Peyer's patch (tissue), 4 donors: Measurements from ENCODE around the gene ATP6V1G2. TPM values are rescaled to one million over a fixed set of nuclear protein-coding genes. Genes with fewer than 3 reads are reported as not detected.

ENCODE experiments used
- DNase-seq, 3 donors: peaks; one replicate each; pipeline ENCODE4 v3.0.0-alpha.2; 2017 to 2019
- H3K27ac ChIP-seq, 4 donors: fragments of 200-600 bp; sonication (generic); one replicate each; pipeline ENCODE4 v1.5.1; 2016 to 2019
- H3K27me3 ChIP-seq, 2 donors: fragments of 200-600 bp; sonication (generic); one replicate each; pipeline ENCODE4 v1.5.1; 2019
- H3K36me3 ChIP-seq, 3 donors: fragments of 200-600 bp; sonication (generic); one replicate each; pipeline ENCODE4 v1.5.1; 2016 to 2019
- H3K4me1 ChIP-seq, 4 donors: fragments of 200-600 bp; sonication (generic); one replicate each; pipeline ENCODE4 v1.5.1; 2016 to 2019
- H3K4me3 ChIP-seq, 4 donors: fragments of 200-600 bp; sonication (generic); 1 replicate in 3 of 4; 2 replicates in 1 of 4; pipeline ENCODE4 v1.5.1; 2016 to 2019; ENCODE audit warnings: mild to moderate bottlenecking in 1 of 4
- H3K9me3 ChIP-seq, 4 donors: fragments of 200-600 bp; sonication (generic); one replicate each; pipeline ENCODE4 v1.5.1; 2016 to 2019; ENCODE audit warnings: mild to moderate bottlenecking in 1 of 4
- POLR2A ChIP-seq, 2 donors: fragments of 450-650 bp; IDR thresholded peaks; one replicate each; pipeline ENCODE4 v1.5.1; 2017; ENCODE audit warnings: antibody characterized with exemption in 2 of 2, mild to moderate bottlenecking in 2 of 2, moderate library complexity in 2 of 2
- total RNA-seq, 4 donors: library from RNA; depleted of rRNA; stranded (reverse); fragments of >200 nt; gene quantifications; one replicate each; pipeline ENCODE4 v1.1.0, GENCODE V29; 2016
- TF ChIP-seq, protein P1 (sequence below), 6 experiments: fragments of 450-650 bp in 4 of 6; fragments of 200-600 bp in 2 of 6; sonication (generic) in 1 of 6; IDR thresholded peaks; one replicate each; pipeline ENCODE4 v1.5.1; 2017 to 2019; ENCODE audit warnings: antibody characterized with exemption in 6 of 6, mild to moderate bottlenecking in 3 of 6, moderate library complexity in 1 of 6

ATP6V1G2 gene
- total RNA-seq, 4 donors from 2014 or later: not detected

DNA sequence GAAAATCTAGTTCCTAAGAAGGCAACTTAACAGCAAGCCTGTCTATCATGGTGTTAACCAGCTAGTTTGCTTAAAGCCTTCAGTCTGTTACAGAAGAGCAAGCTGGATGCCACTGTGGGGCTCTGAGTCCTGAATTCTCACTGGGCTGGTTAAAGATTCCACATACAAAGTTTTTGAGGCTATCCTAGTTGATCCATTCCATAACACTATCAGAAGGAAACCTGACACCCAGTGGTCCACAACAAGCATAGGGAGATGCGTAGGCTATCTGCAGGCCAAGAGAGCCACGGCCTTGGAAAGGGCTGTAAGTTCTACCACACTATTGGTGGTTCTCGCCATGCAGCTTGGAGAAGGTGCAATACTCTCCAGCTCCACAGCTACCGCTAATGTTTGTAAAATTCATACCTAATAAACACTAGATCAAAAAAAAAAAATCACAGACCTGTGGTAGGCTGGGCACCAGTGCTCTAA is 18.1 kb downstream of the ATP6V1G2 start:
- TF ChIP-seq, protein P1, sequence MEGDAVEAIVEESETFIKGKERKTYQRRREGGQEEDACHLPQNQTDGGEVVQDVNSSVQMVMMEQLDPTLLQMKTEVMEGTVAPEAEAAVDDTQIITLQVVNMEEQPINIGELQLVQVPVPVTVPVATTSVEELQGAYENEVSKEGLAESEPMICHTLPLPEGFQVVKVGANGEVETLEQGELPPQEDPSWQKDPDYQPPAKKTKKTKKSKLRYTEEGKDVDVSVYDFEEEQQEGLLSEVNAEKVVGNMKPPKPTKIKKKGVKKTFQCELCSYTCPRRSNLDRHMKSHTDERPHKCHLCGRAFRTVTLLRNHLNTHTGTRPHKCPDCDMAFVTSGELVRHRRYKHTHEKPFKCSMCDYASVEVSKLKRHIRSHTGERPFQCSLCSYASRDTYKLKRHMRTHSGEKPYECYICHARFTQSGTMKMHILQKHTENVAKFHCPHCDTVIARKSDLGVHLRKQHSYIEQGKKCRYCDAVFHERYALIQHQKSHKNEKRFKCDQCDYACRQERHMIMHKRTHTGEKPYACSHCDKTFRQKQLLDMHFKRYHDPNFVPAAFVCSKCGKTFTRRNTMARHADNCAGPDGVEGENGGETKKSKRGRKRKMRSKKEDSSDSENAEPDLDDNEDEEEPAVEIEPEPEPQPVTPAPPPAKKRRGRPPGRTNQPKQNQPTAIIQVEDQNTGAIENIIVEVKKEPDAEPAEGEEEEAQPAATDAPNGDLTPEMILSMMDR (IDR thresholded peaks at IDR 0.05): no peak
- TF ChIP-seq POLR2A (IDR thresholded peaks at IDR 0.05): no peak
- H3K27me3 ChIP-seq: no peaks in the 10 kb centered on the region
- H3K9me3 ChIP-seq: no peaks in the 10 kb centered on the region
- no peaks in the 10 kb centered on the region for H3K4me1 ChIP-seq
- H3K4me3 ChIP-seq: no peak overlapping the region
- peaks cover 0 to 41% (median 0%) of the 10 kb centered on the region in 3 donors for H3K36me3 ChIP-seq
- H3K27ac ChIP-seq: no peak overlapping the region
- no peak for DNase-seq

DNA sequence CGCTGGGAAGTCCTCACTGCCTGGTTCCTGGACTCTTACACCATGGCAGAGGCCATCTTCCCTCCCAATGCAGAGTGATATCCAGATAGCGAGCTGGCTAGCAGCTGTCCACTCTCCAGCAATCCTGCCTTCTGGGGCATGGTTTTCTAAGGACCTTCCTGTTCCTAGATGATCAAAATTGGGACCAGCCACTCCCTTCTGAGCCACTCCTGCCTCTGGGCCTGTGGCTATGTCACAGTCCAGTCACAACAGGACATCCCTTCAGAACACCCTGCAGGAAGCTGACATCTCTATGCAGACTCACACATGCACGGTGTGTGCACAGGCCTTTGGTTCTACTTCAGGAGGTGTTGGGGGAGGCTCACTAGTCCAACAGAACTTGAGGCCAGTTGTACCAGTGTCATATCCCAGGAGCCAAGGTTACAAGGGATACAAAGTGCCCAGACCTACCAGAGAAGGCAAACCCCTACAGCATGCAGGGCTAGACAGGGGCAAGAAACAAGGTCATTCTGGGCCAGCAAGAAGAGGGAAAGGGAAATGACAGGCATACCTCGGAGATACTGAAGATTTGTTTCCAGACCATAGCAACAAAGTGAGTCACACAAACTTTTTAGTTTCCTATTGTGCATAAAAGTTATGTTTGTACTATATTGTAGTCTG is 20.3 kb downstream of the ATP6V1G2 start:
- Histone ChIP-seq H3K36me3 (peaks cover 0 to 19% (median 0%) of the 10 kb centered on the region in 3 donors), H3K27me3 (no peaks in the 10 kb centered on the region), H3K9me3 (no peaks in the 10 kb centered on the region), H3K4me1 (no peaks in the 10 kb centered on the region), H3K4me3 (no peak overlapping the region), H3K27ac (no peak overlapping the region)
- no peak for DNase-seq
- TF ChIP-seq, protein P1 (IDR thresholded peaks at IDR 0.05): no peak
- TF ChIP-seq POLR2A (IDR thresholded peaks at IDR 0.05): no peak

DNA sequence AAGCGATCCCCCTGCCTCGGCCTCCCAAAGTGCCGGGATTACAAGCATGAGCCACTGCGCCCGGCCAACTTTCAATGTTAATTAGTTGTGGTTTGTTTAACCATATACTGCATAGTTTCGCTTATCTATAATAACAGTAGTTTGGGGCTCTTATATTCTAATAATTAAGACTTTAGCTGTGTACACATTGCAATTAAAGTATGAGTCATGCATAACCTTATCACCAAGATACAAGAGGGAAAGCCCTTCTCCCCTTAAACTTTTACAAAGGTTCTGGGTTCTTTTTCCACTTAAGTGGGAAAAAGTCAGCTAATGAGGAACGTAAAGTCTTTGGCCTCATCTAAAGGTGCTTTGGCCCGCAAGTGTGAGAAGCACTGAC is 20.9 kb downstream of the ATP6V1G2 start:
- no peaks in the 10 kb centered on the region for H3K27me3 ChIP-seq
- TF ChIP-seq, protein P1 (IDR thresholded peaks at IDR 0.05): no peak
- no peak for TF ChIP-seq POLR2A (IDR thresholded peaks at IDR 0.05)
- H3K36me3 ChIP-seq: peaks cover 0 to 13% (median 0%) of the 10 kb centered on the region in 3 donors
- no peak for DNase-seq
- H3K4me3 ChIP-seq: no peak overlapping the region
- no peak overlapping the region for H3K27ac ChIP-seq
- H3K9me3 ChIP-seq: no peaks in the 10 kb centered on the region
- H3K4me1 ChIP-seq: no peaks in the 10 kb centered on the region

DNA sequence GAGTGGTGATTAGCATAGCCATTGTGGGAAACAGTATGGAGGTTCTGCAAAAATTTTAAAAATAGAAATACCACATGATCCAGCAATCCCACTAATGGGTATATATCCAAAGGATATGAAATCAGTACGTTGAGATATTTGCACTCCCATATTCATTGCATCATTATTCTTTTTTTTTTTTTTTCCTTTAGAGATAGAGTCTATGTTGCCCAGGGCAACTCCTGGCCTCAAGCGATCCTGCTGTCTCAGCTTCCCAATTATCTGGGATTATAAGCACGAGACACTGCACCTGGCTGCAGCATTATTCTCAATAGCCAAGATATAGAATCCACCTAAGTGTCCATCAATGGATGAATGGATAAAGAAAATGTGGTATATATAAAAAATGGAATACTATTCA is 24.6 kb downstream of the ATP6V1G2 start:
- Histone ChIP-seq H3K9me3 (no peaks in the 10 kb centered on the region), H3K4me1 (no peaks in the 10 kb centered on the region), H3K4me3 (no peak overlapping the region), H3K27me3 (no peaks in the 10 kb centered on the region), H3K27ac (no peak overlapping the region), H3K36me3 (no peaks in the 10 kb centered on the region)
- no peak for TF ChIP-seq POLR2A (IDR thresholded peaks at IDR 0.05)
- TF ChIP-seq, protein P1 (IDR thresholded peaks at IDR 0.05): no peak
- DNase-seq: no peak

DNA sequence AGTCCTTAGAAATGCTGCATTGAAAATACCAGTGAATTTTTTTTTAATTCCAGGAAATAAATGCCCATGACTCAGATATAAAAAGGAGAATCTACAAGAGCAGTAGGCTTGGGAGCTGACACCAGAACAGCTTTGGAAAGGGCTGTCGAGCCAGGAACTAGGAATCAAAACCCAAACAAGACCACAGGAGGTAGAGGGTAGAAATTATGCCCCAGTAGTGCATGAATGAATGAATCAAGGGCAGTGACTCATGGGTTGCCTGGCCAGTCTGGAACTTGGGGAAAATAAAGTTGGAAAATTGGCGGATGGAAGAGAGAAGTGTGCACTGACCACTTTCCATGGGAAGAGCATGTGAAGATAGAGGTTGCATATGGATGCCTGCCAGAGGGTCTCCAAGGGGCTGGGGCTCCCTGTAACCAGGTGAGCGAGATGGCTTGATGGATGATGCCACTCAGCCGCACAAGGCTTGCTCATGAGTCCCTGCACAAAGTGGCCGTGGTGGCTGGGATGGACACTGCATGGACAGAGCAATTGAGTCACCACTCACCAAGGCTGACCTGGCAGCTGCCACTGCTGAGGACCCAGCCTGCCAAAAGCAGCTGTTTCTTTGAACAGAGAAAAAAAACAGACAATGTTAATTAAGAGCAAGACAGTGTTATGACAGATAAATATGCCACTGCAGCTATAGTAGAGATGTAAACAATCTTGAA is 32.8 kb downstream of the ATP6V1G2 start:
- Histone ChIP-seq H3K4me3 (no peak overlapping the region), H3K27me3 (no peaks in the 10 kb centered on the region), H3K27ac (no peak overlapping the region), H3K9me3 (no peaks in the 10 kb centered on the region), H3K4me1 (no peaks in the 10 kb centered on the region), H3K36me3 (peaks cover 0 to 17% (median 0%) of the 10 kb centered on the region in 3 donors)
- TF ChIP-seq POLR2A (IDR thresholded peaks at IDR 0.05): no peak
- TF ChIP-seq, protein P1 (IDR thresholded peaks at IDR 0.05): no peak
- no peak for DNase-seq
